Measurements from ENCODE around the gene TRIM58.

TRIM58 gene

GRCh38 chr1:247857069-247857984 is at the start of gene TRIM58:
TSS of gene TRIM58 (plus strand) at chr1:247857187. CDS start at chr1:247857247, 60 bp downstream.
- DNase-seq: peak; percentile 7 to 34

- no peak for DNase-seq
These were observed 44.4 kb upstream of the TRIM58 start for GRCh38 chr1:247812637-247813036.

- no peak for DNase-seq
These were observed 34.9 kb upstream of the TRIM58 start for GRCh38 chr1:247822060-247822459.

GRCh38 chr1:247824023-247824422 is 33.0 kb upstream of the TRIM58 start, which contains the start of gene OR14A16:
TSS of gene OR14A16 (minus strand) at chr1:247824119. CDS start at chr1:247815729, 8,390 bp downstream.
- DNase-seq: no peak

- DNase-seq: no peak
These were observed 31.6 kb upstream of the TRIM58 start for GRCh38 chr1:247825362-247825761.

- DNase-seq: no peak
These were observed 27.3 kb upstream of the TRIM58 start for GRCh38 chr1:247829656-247830055.

- no peak for DNase-seq
These were observed 23.4 kb upstream of the TRIM58 start for GRCh38 chr1:247833601-247834000.

GRCh38 chr1:247840818-247841217 is 16.2 kb upstream of the TRIM58 start:
- DNase-seq: no peak

- DNase-seq: no peak
These were observed 15.2 kb upstream of the TRIM58 start, which contains the start of gene OR11L1 for GRCh38 chr1:247841796-247842195. TSS of gene OR11L1 (minus strand) at chr1:247841896. CDS start at chr1:247841896, 0 bp downstream.

- DNase-seq: no peak
These were observed 13.6 kb upstream of the TRIM58 start for GRCh38 chr1:247843411-247843810.

GRCh38 chr1:247845011-247845692 is 11.8 kb upstream of the TRIM58 start:
- no peak for DNase-seq

GRCh38 chr1:247845693-247846017 is 11.3 kb upstream of the TRIM58 start:
- no peak for DNase-seq

GRCh38 chr1:247848346-247848745 is 8.6 kb upstream of the TRIM58 start:
- no peak for DNase-seq

- no peak for DNase-seq
These were observed 7.4 kb upstream of the TRIM58 start for GRCh38 chr1:247849616-247850015.

GRCh38 chr1:247854899-247855545 is 2.0 kb upstream of the TRIM58 start:
- DNase-seq: no peak

- DNase-seq: no peak
These were observed 1.1 kb upstream of the TRIM58 start for GRCh38 chr1:247855911-247856310.

GRCh38 chr1:247857985-247858619 is 1.1 kb downstream of the TRIM58 start:
- no peak for DNase-seq

GRCh38 chr1:247862756-247863155 is 5.8 kb downstream of the TRIM58 start:
- no peak for DNase-seq

- DNase-seq: no peak
These were observed 7.7 kb downstream of the TRIM58 start for GRCh38 chr1:247864644-247865043.

GRCh38 chr1:247865416-247865815 is 8.4 kb downstream of the TRIM58 start:
- no peak for DNase-seq

GRCh38 chr1:247883346-247883745 is 26.4 kb downstream of the TRIM58 start:
- DNase-seq: no peak

GRCh38 chr1:247884797-247885413 is 27.9 kb downstream of the TRIM58 start:
- DNase-seq: no peak
